ENCODE data around the gene ATP9B. TPM values are rescaled to one million over a fixed set of nuclear protein-coding genes. Genes with fewer than 3 reads are reported as not detected.
"Not testable (repeated sequence)": the region's sequence is repeated elsewhere in the genome, so short reads cannot be mapped to it uniquely, and the experiment has no call there.

The ATP9B gene
- total RNA-seq, 2 donors from 2014 or later = 25.9 to 34.6 TPM

GRCh38 chr18:79260510-79260909 is 191.3 kb downstream of the ATP9B start:
- Mint-ChIP-seq H3K9me3 (peaks cover 6 to 7% of the 10 kb centered on the region in 2 donors), H3K36me3 (peaks cover 22 to 35% of the 10 kb centered on the region in 2 donors), H3K27ac (no peak overlapping the region)
- ATAC-seq = no peak
- no peak for DNase-seq (ENCODE audit: low spot score in 2 of 2)

DNA sequence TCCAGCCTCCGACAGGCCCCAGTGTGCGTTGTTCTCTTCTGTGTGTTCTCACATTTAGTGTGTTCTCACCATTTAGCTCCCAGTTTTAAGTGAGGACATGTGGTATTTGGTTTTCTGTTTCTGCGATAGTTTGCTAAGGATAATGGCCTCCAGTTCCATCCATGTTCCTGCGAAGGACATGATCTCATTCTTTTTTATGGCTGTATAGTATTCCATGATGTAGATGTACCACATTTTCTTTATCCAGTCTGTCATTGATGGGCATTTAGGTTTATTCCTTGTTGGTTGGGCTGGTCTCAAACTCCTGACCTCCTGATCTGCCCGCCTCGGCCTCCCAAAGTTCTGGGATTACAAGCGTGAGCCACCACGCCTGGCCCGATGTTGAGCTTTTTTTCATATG is 195.9 kb downstream of the ATP9B start:
- not testable (repeated sequence) for ATAC-seq; H3K9me3 Mint-ChIP-seq; DNase-seq (ENCODE audit: low spot score in 2 of 2); H3K27ac Mint-ChIP-seq
- peaks cover 22 to 43% of the 10 kb centered on the region in 2 donors for H3K36me3 Mint-ChIP-seq

GRCh38 chr18:79271812-79272211 is 202.6 kb downstream of the ATP9B start:
- not testable (repeated sequence) for ATAC-seq; DNase-seq (ENCODE audit: low spot score in 2 of 2); H3K27ac Mint-ChIP-seq; H3K9me3 Mint-ChIP-seq
- H3K36me3 Mint-ChIP-seq = peaks cover 7 to 31% of the 10 kb centered on the region in 2 donors

GRCh38 chr18:79272916-79273315 is 203.7 kb downstream of the ATP9B start:
- Mint-ChIP-seq H3K36me3 (peaks cover 7 to 32% of the 10 kb centered on the region in 2 donors), H3K9me3 (peaks cover 0 to 4% of the 10 kb centered on the region in 2 donors), H3K27ac (no peak overlapping the region)
- ATAC-seq (no peak), DNase-seq (ENCODE audit: low spot score in 2 of 2) (no peak)

DNA sequence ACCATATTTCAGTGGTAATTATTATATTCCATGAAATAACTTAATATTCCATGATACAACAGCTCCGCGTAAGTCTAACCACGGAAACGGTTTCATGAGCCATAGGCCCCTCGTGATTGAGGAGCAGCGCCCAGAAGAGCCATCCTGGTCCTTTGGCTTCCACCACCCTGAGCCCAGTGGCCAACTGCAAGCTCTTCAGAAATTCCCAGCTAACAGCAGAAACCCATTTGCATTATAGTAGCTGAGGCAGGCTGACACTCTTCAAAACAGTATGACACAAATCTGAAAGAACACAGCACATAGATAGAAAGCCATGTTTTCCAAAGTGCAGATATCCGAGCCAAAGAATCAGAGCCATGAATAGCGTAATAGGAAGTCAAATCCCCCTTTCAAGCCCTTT is 205.6 kb downstream of the ATP9B start:
- no peak for DNase-seq (ENCODE audit: low spot score in 2 of 2)
- ATAC-seq = no peak
- Mint-ChIP-seq H3K9me3 (peaks cover 0 to 4% of the 10 kb centered on the region in 2 donors), H3K27ac (no peak overlapping the region), H3K36me3 (peaks cover 7 to 24% of the 10 kb centered on the region in 2 donors)

DNA sequence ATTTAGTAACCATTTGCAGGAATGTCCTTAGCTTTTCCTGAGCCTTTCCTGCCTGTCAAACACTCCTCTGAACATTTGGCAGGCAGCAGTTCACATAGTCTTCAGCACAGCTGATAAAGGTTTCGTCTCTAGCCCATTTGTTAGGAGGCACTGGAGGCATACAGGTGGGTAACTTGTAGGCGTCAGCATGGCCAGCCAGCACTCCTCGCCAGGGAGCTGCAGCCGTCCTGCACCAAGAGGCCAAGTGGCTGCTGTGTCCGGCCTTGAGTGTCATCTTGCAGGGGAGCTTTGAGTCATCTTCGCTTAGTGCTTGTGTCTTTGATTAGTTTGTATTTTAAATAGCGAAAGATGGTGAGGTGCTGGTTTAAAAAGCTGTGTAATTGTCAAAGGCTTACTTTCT is 206.3 kb downstream of the ATP9B start:
- peak overlapping the region in 1 of 2 donors; percentile 2 for H3K27ac Mint-ChIP-seq
- peaks cover 0 to 4% of the 10 kb centered on the region in 2 donors for H3K9me3 Mint-ChIP-seq
- DNase-seq (ENCODE audit: low spot score in 2 of 2) = no peak
- peaks cover 7 to 22% of the 10 kb centered on the region in 2 donors for H3K36me3 Mint-ChIP-seq
- no peak for ATAC-seq

DNA sequence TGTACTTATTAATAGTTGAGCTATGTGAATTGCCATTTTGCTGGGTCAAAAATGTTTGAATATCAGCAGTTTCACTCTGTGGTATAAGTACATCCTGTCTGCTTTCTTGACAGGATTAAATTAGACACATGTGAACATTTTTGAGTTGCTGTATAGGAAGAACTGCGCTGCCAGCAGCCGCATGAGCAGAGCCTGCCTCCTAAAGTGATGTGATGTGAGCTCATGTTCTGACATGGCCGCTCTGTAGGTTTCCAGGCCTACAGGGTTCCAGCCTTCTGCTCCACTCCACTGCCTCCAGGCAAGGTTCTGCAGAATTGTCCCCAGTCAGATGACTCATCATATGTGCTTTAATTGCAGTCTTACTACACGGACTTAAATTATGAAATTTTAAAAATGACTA is 206.8 kb downstream of the ATP9B start:
- no peak for ATAC-seq
- Mint-ChIP-seq H3K36me3 (peaks cover 7 to 17% of the 10 kb centered on the region in 2 donors), H3K9me3 (peaks cover 0 to 4% of the 10 kb centered on the region in 2 donors), H3K27ac (no peak overlapping the region)
- DNase-seq (ENCODE audit: low spot score in 2 of 2) = no peak

- no peak for ATAC-seq
- no peaks in the 10 kb centered on the region for H3K9me3 Mint-ChIP-seq
- peaks cover 18 to 31% of the 10 kb centered on the region in 2 donors for H3K36me3 Mint-ChIP-seq
- no peak for DNase-seq (ENCODE audit: low spot score in 2 of 2)
- H3K27ac Mint-ChIP-seq = peak overlapping the region in 1 of 2 donors; percentile 44
These were observed 209.7 kb downstream of the ATP9B start for GRCh38 chr18:79278896-79279295.

- no peaks in the 10 kb centered on the region for H3K9me3 Mint-ChIP-seq
- peaks cover 19 to 35% of the 10 kb centered on the region in 2 donors for H3K36me3 Mint-ChIP-seq
- DNase-seq (ENCODE audit: low spot score in 2 of 2) (no peak), ATAC-seq (no peak)
- H3K27ac Mint-ChIP-seq = no peak overlapping the region
These were observed 214.1 kb downstream of the ATP9B start for GRCh38 chr18:79283131-79283810.

- no peaks in the 10 kb centered on the region for H3K9me3 Mint-ChIP-seq
- DNase-seq (ENCODE audit: low spot score in 2 of 2) (no peak), ATAC-seq (no peak)
- H3K36me3 Mint-ChIP-seq = peaks cover 19 to 31% of the 10 kb centered on the region in 2 donors
- H3K27ac Mint-ChIP-seq = peak overlapping the region in 1 of 2 donors; percentile 34
These were observed 214.7 kb downstream of the ATP9B start for GRCh38 chr18:79283929-79284328.

- not testable (repeated sequence) for ATAC-seq; DNase-seq (ENCODE audit: low spot score in 2 of 2); H3K9me3 Mint-ChIP-seq; H3K27ac Mint-ChIP-seq
- peaks cover 25 to 31% of the 10 kb centered on the region in 2 donors for H3K36me3 Mint-ChIP-seq
These were observed 216.0 kb downstream of the ATP9B start for GRCh38 chr18:79285191-79285590.

- H3K36me3 Mint-ChIP-seq; H3K9me3 Mint-ChIP-seq; ATAC-seq; DNase-seq (ENCODE audit: low spot score in 2 of 2); H3K27ac Mint-ChIP-seq: not testable (repeated sequence)
These were observed 221.2 kb downstream of the ATP9B start for GRCh38 chr18:79290409-79290808.

GRCh38 chr18:79290876-79291275 is 221.7 kb downstream of the ATP9B start:
- H3K27ac Mint-ChIP-seq = no peak overlapping the region
- no peaks in the 10 kb centered on the region for H3K9me3 Mint-ChIP-seq
- no peak for ATAC-seq
- no peak for DNase-seq (ENCODE audit: low spot score in 2 of 2)
- peaks cover 5 to 6% of the 10 kb centered on the region in 2 donors for H3K36me3 Mint-ChIP-seq

GRCh38 chr18:79294235-79294634 is 225.0 kb downstream of the ATP9B start:
- Mint-ChIP-seq H3K36me3 (peaks cover 0 to 3% of the 10 kb centered on the region in 2 donors), H3K9me3 (no peaks in the 10 kb centered on the region), H3K27ac (no peak overlapping the region)
- ATAC-seq (no peak), DNase-seq (ENCODE audit: low spot score in 2 of 2) (no peak)

DNA sequence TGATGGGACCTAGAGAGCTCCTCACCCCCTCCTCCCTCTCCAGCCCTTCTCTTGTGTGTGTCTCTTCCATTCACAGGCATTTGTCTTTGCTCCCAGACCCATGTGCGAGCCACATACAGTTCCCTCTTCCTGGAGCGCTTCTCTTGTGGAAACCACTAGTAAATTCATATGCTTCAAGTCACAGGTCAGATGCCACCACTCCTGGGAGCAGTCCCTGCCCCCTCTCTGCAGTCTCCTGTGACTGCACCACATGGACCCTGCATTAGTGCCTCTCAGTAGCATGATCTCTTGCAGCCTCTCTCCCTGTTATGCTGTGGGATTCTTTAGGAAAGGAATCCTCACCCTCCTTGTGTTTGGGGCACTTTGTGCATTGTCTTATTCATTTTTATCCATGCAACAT is 230.1 kb downstream of the ATP9B start:
- H3K36me3 Mint-ChIP-seq = no peaks in the 10 kb centered on the region
- ATAC-seq (no peak), DNase-seq (ENCODE audit: low spot score in 2 of 2) (no peak)
- peak overlapping the region in 1 of 2 donors; percentile 18 for H3K27ac Mint-ChIP-seq
- H3K9me3 Mint-ChIP-seq = no peaks in the 10 kb centered on the region

- no peak for ATAC-seq
These were observed 230.5 kb downstream of the ATP9B start for GRCh38 chr18:79299711-79300110.

GRCh38 chr18:79300413-79300812 is 231.2 kb downstream of the ATP9B start:
- DNase-seq (ENCODE audit: low spot score in 2 of 2) (no peak), ATAC-seq (no peak)
- no peaks in the 10 kb centered on the region for H3K36me3 Mint-ChIP-seq
- no peaks in the 10 kb centered on the region for H3K9me3 Mint-ChIP-seq
- no peak overlapping the region for H3K27ac Mint-ChIP-seq

More at GRCh38 chr18:79299711-79300110, 230.5 kb downstream of the ATP9B start:
- Mint-ChIP-seq H3K36me3 (no peaks in the 10 kb centered on the region), H3K27ac (no peak overlapping the region), H3K9me3 (no peaks in the 10 kb centered on the region)
- DNase-seq (ENCODE audit: low spot score in 2 of 2) = no peak

GRCh38 chr18:79302120-79302519 is 232.9 kb downstream of the ATP9B start:
- Mint-ChIP-seq H3K36me3 (no peaks in the 10 kb centered on the region), H3K27ac (no peak overlapping the region), H3K9me3 (no peaks in the 10 kb centered on the region)
- no peak for ATAC-seq
- no peak for DNase-seq (ENCODE audit: low spot score in 2 of 2)

All from activated naive CD4-positive, alpha-beta T cell treated with anti-CD3 and anti-CD28 coated beads, Interleukin-2, amount 50 U/mL, for 72 hours (primary cell).